ENCODE results near the gene RAB3GAP2. TPM values are rescaled to one million over a fixed set of nuclear protein-coding genes. Genes with fewer than 3 reads are reported as not detected.
A peak's percentile ranks its signal among the peaks of the same experiment; 100 is the strongest.

RAB3GAP2 gene
- total RNA-seq, 1 donor from 2014 or later = 107 TPM

- POLR2A ChIA-PET = interaction anchor here (0.7 kb wide), 1 partner anchor 13 kb away, joined by 3 read pairs; no protein-coding TSS in a partner anchor
- Mint-ChIP-seq H3K27me3 (no peaks in the 10 kb centered on the region), H3K27ac (peak overlapping the region; percentile 26), H3K9me3 (no peaks in the 10 kb centered on the region), H3K4me3 (no peak overlapping the region), H3K36me3 (ENCODE audit: low read depth) (peaks cover 58% of the 10 kb centered on the region), H3K4me1 (peaks cover 68% of the 10 kb centered on the region)
- DNase-seq (no peak), ATAC-seq (ENCODE audit: low read depth) (no peak)
- TF ChIP-seq, protein P1, sequence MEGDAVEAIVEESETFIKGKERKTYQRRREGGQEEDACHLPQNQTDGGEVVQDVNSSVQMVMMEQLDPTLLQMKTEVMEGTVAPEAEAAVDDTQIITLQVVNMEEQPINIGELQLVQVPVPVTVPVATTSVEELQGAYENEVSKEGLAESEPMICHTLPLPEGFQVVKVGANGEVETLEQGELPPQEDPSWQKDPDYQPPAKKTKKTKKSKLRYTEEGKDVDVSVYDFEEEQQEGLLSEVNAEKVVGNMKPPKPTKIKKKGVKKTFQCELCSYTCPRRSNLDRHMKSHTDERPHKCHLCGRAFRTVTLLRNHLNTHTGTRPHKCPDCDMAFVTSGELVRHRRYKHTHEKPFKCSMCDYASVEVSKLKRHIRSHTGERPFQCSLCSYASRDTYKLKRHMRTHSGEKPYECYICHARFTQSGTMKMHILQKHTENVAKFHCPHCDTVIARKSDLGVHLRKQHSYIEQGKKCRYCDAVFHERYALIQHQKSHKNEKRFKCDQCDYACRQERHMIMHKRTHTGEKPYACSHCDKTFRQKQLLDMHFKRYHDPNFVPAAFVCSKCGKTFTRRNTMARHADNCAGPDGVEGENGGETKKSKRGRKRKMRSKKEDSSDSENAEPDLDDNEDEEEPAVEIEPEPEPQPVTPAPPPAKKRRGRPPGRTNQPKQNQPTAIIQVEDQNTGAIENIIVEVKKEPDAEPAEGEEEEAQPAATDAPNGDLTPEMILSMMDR (IDR thresholded peaks at IDR 0.05) = no peak
- CTCF ChIA-PET = no interaction called here
- intact Hi-C loops (cut with micrococcal nuclease) = no loop called here
Observed at GRCh38 chr1:220225957-220226356, 46.3 kb downstream of the RAB3GAP2 start.

GRCh38 chr1:220224611-220225124, 47.6 kb downstream of the RAB3GAP2 start:
- H3K36me3 Mint-ChIP-seq (ENCODE audit: low read depth) = peaks cover 52% of the 10 kb centered on the region
- ATAC-seq (ENCODE audit: low read depth) = no peak
- TF ChIP-seq, protein P1 (IDR thresholded peaks at IDR 0.05) = no peak
- peaks cover 3% of the 10 kb centered on the region for H3K9me3 Mint-ChIP-seq
- H3K27ac Mint-ChIP-seq = peak overlapping the region; percentile 63
- no peak overlapping the region for H3K4me3 Mint-ChIP-seq
- CTCF ChIA-PET = no interaction called here
- no peaks in the 10 kb centered on the region for H3K27me3 Mint-ChIP-seq
- intact Hi-C loops (cut with micrococcal nuclease) = loop anchor here (5.0 kb wide), 1 partner anchor 303 kb away; the partner anchor contains the start of gene MARK1
- no peak for DNase-seq
- POLR2A ChIA-PET = interaction anchor here (0.9 kb wide), 1 partner anchor 47 kb away, joined by 3 read pairs; the partner anchor contains the start of gene RAB3GAP2
- peaks cover 81% of the 10 kb centered on the region for H3K4me1 Mint-ChIP-seq

DNA sequence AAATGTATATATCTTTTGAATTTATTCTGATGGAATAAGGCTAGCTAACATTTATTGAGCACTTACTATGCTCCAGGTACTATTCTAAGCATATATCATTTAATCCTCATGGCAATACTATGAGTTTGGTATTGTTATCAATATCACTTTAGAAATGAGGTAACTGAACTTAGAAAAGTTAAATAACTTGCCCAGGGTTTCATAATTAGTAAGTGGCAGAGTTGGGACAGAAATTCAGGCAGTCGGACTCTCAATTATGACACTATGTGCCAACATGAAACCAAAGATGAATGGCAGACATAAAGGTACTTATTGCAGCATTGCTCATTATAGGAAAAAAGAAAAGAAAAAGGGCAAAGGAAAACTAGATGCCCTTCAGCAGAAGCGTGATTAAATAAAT, 48.2 kb downstream of the RAB3GAP2 start:
- CTCF ChIA-PET = no interaction called here
- H3K4me1 Mint-ChIP-seq = peaks cover 88% of the 10 kb centered on the region
- ATAC-seq (ENCODE audit: low read depth) (no peak), DNase-seq (no peak)
- peaks cover 3% of the 10 kb centered on the region for H3K9me3 Mint-ChIP-seq
- POLR2A ChIA-PET = interaction anchor here (0.6 to 0.9 kb wide), 3 partner anchors 48 to 1617 kb away, joined by 3 to 11 read pairs (median 4); partner anchors contain the start of gene RAB3GAP2
- TF ChIP-seq, protein P1 (IDR thresholded peaks at IDR 0.05) = no peak
- peaks cover 48% of the 10 kb centered on the region for H3K36me3 Mint-ChIP-seq (ENCODE audit: low read depth)
- no peak overlapping the region for H3K4me3 Mint-ChIP-seq
- intact Hi-C loops (cut with micrococcal nuclease) = loop anchor here (5.0 kb wide), 1 partner anchor 303 kb away; the partner anchor contains the start of gene MARK1
- H3K27ac Mint-ChIP-seq = peak overlapping the region; percentile 72
- no peaks in the 10 kb centered on the region for H3K27me3 Mint-ChIP-seq

- ChIA-PET CTCF (no interaction called here), POLR2A (interaction anchor here (0.9 to 5.6 kb wide), 2 partner anchors 34 to 48 kb away, joined by 4 to 67 read pairs; partner anchors contain the start of gene RAB3GAP2)
- TF ChIP-seq, protein P1 (IDR thresholded peaks at IDR 0.05) = no peak
- peaks cover 91% of the 10 kb centered on the region for H3K4me1 Mint-ChIP-seq
- no peaks in the 10 kb centered on the region for H3K27me3 Mint-ChIP-seq
- H3K36me3 Mint-ChIP-seq (ENCODE audit: low read depth) = peaks cover 37% of the 10 kb centered on the region
- DNase-seq (no peak), ATAC-seq (ENCODE audit: low read depth) (no peak)
- peaks cover 3% of the 10 kb centered on the region for H3K9me3 Mint-ChIP-seq
- intact Hi-C loops (cut with micrococcal nuclease) = loop anchor here (5.0 kb wide), 1 partner anchor 304 kb away; the partner anchor contains the start of gene MARK1
- peak overlapping the region; percentile 67 for H3K4me3 Mint-ChIP-seq
- H3K27ac Mint-ChIP-seq = peak overlapping the region; percentile 86
Observed at GRCh38 chr1:220222939-220223338, 49.3 kb downstream of the RAB3GAP2 start.

GRCh38 chr1:220221670-220222069, 50.6 kb downstream of the RAB3GAP2 start:
- ChIA-PET POLR2A (interaction anchor here (2.8 to 5.6 kb wide), 2 partner anchors 9 to 49 kb away, joined by 9 to 67 read pairs; partner anchors contain the start of gene RAB3GAP2), CTCF (interaction anchor here (1.3 kb wide), 1 partner anchor 75 kb away, joined by 3 read pairs; no protein-coding TSS in a partner anchor)
- peak overlapping the region; percentile 96 for H3K27ac Mint-ChIP-seq
- peaks cover 26% of the 10 kb centered on the region for H3K36me3 Mint-ChIP-seq (ENCODE audit: low read depth)
- H3K27me3 Mint-ChIP-seq = no peaks in the 10 kb centered on the region
- peak overlapping the region; percentile 79 for H3K4me3 Mint-ChIP-seq
- no peak for DNase-seq
- H3K9me3 Mint-ChIP-seq = peaks cover 3% of the 10 kb centered on the region
- TF ChIP-seq, protein P1 (IDR thresholded peaks at IDR 0.05) = no peak
- peaks cover 87% of the 10 kb centered on the region for H3K4me1 Mint-ChIP-seq
- intact Hi-C loops (cut with micrococcal nuclease) = loop anchor here (2.0 to 5.0 kb wide), 3 partner anchors 13 to 306 kb away; partner anchors contain the start of gene MARK1
- ATAC-seq (ENCODE audit: low read depth) = no peak

Measured in activated B cell treated with CpG ODN at 0.5 μM for 24 hours (primary cell).